NCI-H1436 (cell line): ENCODE measurements around the gene COL24A1.
"Not testable (repeated sequence)": the region's sequence is repeated elsewhere in the genome, so short reads cannot be mapped to it uniquely, and the experiment has no call there.

Experiments
- DNase-seq: peaks from one replicate; lab custom pipeline; 2025; lab: John Stamatoyannopoulos, UW

The COL24A1 gene

DNA sequence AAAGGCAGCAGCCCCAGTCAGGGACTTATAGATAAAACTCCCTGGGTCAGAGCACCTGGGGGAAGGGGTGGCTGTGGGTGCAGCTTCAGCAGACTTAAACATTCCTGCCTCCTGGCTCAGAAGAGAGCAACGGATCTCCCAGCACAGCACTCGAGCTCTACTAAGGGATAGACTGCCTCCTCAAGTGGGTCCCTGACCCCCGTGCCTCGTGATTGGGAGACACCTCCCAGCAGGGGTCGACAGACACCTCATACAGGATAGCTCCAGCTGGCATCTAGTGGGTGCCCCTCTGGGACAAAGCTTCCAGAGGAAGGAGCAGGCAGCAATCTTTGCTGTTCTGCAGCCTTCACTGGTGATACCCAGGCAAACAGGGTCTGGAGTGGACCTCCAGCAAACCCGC lies 84.1 kb downstream of the COL24A1 start:
- not testable (repeated sequence) for DNase-seq

DNA sequence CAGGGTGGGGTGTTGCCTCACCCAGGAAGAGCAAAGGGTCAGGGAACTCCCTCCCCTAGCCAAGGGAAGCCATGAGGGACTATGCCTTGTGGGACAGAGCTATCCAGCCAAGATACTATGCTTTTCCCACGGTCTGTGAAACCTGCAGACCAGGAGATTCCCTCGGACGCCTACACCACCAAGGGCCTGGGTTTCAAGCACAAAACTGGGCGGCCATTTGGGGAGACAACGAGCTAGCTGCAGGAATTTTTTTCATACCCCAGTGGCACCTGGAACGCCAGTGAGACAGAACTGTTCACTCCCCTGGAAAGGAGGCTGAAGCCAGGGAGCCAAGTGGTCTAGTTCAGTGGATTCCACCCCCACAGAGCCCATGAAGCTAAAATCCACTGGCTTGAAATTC lies 84.7 kb downstream of the COL24A1 start:
- DNase-seq, result not testable (repeated sequence)

DNA sequence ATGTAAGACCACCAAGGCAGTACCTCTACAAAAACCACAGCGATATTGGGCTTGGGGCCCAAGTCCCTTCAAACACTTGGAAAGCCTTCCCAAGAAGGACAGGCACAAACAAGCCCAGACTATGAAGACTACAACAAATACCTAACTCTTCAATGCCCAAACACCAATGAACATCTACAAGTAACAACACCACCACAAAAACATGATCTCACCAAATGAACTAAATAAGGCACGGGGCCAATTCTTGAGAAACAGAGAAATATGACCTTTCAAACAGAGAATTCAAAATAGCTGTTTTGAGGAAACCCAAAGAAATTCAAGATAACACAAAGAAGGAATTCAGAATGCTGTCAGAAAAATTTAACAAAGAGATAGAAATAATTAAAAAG lies 86.8 kb downstream of the COL24A1 start:
- DNase-seq, result no peak

DNA sequence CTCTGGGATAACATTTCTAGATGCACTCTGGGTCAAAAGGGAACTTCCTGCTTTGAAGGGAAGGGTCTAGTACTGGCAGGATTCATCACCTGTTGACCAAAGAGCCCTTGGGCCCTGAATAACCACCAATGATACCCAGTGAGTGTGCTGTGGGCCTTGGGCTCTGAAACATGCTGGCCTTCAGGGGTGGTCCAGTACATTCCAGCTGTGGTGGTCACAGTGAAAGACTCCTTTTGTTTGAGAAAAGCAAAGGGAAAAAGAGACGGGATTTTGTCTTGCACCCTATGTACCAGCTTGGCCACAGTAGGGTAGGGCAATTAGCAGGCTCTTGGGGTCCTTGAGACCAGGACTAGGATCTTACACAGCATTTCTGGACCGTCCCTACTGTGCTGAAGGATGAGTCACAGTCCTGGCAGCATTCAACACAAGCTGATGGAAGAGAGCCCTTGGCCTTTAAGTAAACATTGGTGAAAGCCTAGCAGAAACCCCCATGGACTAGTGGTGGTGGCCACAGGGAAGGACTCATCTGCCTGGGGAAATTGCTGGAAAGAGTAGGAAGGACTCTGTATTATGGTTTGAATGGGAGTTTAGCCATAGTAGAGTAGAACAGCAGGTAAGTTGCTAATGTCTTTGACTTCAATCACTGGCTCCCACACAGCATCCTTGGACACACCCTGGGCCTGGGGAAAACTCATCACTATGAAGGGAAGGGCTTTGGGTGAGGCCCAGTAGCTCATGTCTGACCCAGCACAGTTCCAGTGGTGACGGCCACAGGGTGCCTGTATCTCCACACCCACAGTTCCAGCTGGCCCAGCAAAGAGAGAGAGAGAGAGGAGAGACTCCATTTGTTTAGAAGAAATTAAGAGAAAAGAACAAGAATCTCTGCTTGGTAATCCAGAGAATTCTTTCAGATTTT lies 87.5 kb downstream of the COL24A1 start:
- no peak for DNase-seq

DNA sequence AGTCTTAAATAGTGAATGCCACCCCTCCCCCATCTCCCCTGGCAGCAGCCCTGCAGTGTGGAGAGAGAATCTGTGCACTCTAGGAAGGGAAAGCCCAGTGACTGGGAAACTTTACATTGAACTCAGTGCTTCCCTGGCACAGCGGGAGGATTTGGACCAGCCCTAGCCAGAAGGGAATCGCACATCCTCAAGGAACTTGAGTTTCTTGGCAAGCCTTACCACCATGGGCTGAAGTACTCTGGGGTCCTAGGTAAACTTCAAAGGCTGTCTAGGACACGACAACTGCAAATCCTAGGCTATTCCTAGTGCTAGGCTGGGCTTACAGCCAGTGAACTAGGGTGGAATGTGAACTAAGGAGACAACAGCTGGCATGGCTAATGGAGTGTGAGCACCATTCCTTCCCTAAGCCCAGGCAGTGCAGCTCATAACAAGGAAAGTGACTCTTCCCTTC lies 88.3 kb downstream of the COL24A1 start:
- DNase-seq, result no peak

DNA sequence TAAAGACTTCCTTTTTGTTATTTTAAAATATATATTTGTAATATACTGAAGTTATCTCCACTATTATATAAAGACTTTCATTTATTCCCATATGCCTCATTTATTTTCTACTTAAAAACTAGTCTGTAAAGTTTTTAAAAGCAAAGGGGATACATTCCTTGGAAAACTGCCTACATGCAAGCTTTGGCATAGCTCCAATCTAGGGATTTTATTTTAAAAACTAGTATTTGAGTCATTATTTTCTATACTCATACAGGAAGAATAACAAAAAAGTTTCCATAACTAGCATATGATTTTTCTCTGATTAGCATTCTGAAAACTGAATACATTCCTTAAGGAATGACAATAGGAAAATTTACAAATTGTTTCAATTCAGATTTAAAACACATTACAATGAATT lies 88.9 kb downstream of the COL24A1 start:
- DNase-seq, result no peak

DNA sequence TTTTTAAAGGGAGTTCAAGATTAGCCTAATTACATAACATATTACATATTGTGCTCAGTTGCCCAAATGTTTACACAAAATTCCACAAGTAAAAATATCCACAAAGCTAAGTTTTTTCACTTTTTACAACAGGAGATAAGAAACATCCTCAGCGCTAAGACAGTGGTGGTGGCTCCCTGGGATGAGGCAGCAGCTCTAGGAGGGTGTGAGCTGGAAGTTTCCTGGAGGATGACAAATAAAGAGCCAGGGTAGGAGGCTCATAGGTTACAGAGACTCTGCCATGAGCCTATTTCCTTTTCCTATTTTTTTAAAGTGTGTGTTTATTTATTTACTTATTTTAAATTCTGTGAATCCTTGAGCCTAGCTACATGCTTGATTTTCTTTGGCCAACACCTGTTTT lies 91.7 kb downstream of the COL24A1 start:
- no peak for DNase-seq

DNA sequence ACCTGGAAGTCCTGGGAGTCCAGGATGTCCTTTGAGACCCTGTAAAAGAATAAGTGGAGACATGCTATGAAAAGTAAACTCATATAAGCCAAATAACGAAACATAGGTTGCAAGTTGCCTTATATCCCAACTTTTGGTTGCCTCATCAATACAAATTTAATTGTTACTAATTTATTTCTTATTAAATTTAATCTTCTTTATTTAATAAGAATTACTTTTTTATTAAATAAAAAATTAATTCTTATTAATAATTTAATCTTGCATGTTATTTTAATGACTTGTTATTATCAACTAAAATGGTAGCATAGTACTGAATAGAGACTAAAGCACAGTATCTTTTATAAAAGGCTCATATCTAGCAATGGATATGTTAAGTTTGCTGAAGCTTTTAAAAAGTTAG lies 92.9 kb downstream of the COL24A1 start:
- no peak for DNase-seq

DNA sequence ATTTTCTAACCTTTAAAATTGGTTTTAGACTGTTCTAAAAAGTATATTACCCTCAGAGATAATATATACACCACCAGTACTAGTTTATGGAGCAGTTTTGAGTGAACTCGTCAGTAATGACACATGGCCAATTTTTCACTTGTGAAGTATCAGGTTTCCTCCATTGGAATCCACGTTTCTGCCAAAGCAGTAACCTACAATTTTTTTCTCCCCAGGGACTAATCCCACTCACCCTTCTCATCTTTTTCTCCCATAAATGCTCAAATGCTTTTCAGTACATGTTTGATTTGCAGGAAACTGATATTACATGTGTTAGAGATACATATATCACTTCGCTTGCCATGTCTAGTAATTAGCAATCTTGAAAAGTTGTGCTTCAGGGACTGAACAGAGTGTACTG lies 94.1 kb downstream of the COL24A1 start:
- no peak for DNase-seq

DNA sequence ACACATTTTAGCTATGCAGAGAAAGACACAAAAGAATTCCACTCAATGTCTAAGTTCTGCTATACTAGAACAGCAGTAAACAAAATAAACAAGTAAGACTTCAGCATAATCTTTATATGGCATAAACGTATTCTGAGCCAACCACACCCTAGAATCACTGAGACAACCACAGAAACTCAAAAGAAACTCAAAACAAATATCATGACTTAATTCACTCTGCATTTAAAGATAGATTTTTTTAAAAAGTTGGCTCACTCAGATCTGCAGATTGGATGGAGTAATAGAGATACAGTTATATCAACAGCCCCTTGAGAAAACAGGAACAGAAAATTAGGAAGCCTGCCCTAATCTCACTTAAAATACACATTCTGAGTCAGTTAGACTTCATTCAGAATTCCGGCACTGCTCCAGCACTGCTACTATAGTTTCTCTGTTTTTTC lies 95.0 kb downstream of the COL24A1 start:
- DNase-seq, result no peak

DNA sequence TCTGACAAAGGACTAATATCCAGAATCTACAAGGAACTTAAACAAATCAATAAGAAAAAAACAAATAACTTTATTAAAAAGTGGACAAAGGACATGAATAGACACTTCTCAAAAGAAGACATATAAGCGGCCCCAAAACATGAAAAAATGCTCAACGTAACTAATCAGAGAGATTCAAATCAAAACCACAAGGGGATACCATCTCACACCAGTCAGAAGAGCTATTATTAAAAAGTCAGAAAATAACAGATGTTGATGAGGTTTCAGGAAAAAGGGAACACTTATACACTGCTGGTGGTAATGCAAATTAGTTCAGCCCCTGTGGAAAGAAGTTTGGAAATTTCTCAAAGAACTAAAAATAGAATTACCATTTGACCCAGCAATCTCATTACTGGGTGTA lies 102.2 kb downstream of the COL24A1 start:
- no peak for DNase-seq

DNA sequence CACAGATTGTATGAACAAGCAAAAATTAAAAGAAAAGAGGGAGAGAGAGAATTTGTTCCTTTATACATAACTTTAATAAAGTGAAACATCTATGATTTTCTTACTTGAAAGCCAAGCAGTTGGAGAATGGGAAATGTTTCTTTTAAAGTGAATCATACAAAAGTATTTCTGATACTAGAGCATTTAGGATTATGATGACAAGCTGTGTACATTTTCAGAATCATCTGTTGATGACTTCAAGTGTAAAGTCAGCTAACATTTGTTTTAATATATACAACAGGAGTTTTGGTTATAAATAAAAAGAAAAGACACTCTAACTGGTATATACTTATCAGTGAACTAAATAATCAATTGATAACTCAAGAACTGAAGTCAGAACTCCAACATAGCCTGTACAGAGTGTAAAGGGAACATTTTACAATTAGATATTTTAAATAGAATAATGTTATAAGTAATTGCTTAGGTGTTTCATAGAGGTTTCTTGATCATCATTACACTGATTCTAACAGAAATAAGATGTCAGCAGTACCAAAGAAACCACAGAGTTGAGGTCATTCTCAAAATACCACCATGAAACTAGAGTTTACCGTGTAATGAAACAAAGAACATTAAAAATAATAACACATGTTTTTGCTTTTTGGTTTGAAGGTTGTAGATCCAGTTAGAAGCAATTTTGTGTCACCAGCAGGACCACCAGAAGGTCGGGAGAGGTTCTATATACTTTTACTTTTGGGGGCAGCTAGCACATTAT lies 103.4 kb downstream of the COL24A1 start:
- DNase-seq, result no peak

DNA sequence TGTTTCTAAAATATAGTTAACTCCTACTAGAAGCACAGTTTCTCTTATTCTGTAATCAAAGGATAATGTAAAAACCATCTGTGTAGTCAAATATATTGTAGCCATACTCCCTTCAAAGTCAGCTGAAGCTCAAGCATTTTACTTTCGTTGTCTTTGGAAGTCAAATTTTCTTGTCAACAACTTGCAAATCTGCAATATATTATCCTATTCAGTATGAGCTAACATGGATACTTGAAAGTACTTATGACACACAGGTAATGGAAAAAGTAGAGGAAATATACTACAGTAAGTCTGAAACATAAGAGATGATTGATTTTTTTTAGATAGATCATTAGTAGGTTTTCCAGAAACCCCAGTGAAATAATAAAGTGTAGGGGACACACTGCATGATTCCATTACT lies 121.5 kb downstream of the COL24A1 start:
- DNase-seq, result no peak

DNA sequence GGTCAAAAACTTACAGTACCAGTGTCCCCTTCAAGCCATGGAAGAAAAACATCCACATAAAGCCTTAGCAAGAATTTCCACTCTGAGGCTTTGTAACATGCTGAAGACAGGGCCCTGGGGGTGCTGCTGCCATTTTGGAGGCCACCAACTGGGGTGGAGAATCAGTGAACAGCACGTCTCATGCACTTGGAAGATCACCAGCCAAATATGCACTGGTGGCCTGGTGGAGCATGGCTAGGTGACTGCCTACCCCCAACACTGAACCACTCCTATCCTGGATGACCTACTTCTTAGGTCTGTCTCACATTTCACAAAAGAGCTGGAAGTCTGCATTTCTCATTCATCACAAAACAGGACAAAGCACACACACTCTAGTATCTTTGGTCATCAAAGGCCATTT lies 126.4 kb downstream of the COL24A1 start:
- no peak for DNase-seq

DNA sequence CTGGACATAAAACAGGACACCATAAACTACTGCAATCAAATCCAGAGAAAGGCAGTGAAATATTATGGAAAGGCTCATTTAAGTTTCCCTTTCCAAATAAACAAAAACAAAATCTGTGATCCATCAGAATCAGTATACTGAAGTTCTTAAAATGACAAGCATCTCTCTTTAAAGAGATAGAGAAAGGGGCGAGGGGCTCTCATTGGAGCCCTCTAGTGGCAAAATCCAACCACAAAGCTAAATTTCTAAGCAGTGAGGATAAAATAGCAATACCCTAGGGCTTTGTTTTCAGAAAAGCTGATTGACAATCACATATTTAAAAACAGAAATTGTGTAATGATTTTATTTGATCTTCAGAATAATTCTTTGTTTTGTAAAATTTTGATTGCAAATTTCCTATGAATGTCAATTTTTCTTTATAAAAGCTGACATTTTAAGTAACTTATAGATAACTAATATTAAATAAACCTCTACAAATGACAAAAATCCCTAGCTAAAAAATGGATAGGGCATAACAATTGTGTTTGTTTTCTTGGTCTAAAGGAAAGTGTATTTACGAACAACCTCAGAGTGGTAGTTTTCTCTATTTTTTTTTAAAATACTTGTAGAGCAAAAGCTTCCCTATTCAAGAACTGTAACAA lies 138.2 kb downstream of the COL24A1 start:
- DNase-seq, result peak; percentile 1

DNA sequence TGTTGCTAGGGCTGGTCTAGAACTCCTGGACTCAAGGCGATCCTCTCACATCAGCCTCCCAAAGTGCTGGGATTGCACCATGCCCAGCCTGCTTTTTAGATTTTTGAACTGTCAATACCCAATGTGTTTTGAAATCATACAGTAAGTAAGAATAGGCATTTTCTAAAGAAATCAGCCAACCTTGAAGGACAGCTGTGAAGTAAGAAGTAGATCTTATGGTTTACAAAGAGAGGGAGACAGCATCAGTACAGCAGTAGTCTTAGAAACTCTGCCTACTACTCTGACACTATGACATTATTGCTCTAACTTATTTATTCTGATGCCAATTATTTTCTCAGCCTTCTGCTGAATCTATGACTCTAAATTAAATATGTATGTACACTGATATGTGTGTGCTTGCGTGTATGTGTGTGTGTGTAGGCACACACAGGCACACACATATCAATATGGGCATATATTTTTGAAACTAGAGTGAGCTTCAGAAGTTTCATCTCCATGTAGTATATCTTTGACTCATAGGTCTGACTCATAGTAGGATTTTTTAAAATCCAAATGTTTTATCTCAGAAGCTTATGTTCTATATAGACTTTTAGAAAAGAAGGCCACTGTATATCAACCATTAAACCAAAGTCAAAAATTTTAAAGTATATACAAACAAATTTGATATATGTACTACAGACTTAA lies 140.4 kb downstream of the COL24A1 start:
- DNase-seq, result no peak

DNA sequence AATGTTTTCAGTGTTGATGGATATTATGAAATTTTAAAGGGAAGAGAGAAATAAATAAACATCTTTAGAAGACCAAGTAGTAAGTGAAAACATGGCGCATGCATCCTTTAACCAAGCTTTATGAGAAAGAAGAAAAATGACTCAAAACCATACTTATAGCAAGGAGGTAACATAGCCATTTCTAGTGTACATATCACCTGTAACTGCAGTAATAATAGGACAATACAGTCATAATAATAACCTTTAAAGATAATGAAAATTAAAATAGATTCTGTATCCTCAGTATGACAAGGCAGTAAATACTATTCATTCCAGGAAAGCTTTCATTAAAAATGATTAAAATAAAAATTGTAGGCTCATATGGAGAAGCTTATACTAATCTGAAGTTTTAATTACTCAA lies 141.2 kb downstream of the COL24A1 start:
- no peak for DNase-seq

DNA sequence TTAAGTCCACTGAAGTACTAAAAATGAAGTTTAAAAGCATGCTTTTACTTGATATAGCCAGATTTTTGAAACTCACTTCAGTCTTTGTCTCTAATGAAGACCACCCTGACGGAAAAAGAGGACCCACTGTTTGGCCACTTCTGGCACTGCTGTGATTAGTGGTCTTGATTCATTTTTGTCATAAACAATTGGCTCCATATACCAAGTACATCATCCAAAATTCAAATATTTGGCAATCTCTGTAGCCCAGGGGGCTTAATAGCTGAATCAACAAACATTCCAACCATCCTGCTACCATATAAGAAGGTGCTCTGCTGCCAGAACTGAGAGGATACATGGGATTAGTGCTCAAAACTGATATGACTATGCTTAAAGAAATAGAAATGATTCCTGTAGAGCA lies 156.0 kb downstream of the COL24A1 start:
- DNase-seq, result no peak

DNA sequence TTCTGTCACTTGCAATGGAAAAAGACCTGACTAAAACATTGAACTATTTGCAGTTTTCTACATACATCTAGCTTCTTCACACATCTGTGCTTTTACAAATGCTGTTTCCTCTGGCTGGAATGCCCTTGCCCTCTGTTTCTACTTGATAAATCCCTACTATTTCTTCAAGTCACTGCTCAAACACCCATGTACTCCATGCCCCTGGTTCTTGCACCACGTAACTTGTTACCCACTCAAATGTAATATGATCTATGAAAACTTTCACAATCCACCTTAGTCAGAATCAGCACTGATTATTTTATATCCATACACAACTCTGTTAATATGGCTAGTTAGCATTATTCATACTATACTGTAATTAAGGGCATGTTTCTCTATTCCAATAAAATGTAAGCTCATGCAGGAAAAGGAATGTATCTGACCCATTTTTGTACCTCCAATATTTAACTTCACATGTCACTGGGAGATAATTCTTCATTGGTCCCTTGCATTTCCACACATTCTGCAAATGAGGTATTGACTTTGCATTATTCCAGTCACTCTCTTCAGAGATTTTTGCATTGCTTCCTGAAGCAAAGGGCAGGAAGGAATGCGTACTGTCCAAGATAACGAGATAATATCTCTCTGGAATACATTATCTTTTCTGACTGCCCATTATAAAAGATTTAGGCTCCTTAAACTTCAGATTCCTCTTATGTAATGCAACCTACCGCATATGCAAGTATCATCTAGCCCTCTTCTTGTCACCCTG lies 158.3 kb downstream of the COL24A1 start:
- no peak for DNase-seq

DNA sequence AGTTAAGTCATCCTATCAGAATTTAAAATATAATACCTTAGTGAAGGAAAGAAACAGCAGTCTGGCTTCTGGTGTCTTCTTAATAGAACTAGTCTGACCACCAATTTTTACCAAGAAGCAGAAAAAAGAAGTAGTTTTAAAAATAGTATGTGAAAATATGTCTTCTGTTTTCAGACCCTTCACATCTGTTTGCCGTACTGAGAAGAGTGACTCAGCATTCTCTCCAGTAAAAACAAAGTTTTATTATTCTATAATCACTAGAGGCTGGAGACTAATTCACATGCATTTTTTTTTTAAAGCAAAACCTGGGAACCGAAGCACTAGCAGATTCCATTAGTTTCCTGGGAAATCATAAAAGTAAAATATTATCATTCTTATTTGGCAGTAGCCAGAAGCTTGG lies 163.8 kb downstream of the COL24A1 start:
- DNase-seq, result no peak

DNA sequence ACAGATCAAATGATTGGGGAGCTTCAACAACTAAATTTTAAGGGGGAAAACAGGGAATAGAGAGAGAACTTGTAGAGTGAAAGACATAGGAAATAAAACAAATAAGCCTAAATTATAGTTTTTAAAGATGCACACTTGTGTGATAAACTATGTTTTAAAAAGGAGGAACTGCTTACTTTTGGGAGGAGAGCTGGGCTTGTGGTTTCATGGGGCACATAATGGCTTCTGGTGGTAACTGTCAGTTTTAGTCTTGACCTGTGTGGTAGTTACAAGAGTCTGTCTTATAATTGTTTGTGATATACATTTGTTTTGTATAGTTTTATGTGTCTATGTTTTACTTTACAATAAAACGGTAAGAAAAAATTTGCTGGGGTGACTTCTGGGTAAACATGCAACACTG lies 165.3 kb downstream of the COL24A1 start:
- DNase-seq, result no peak
